H1 (cell line): ENCODE results near the gene ALDH3B1.
"Not testable (repeated sequence)": the region's sequence is repeated elsewhere in the genome, so short reads cannot be mapped to it uniquely, and the experiment has no call there.

Experiments
- POLR2AphosphoS5 ChIP-seq: IDR thresholded peaks from 2 replicates; pipeline ENCODE4 v1.6.1; 2011; ENCODE audit warnings: low read depth, low read length
- TF ChIP-seq, protein P1 (sequence below): IDR thresholded peaks from 2 replicates; pipeline ENCODE4 v1.6.1; 2012; ENCODE audit warnings: inconsistent platforms
- TF ChIP-seq, protein P2 (sequence below), 3 experiments: IDR thresholded peaks; 1 replicate in 2 of 3; 2 replicates in 1 of 3; pipeline versions ENCODE4 v1.5.1 to v1.6.1; 2011; ENCODE audit warnings: low read length in 3 of 3, mild to moderate bottlenecking in 3 of 3, inconsistent platforms in 2 of 3, low read depth in 1 of 3, moderate library complexity in 1 of 3; ENCODE audit not compliant: insufficient read depth in 1 of 3; ENCODE audit errors: control extremely low read depth in 1 of 3

DNA sequence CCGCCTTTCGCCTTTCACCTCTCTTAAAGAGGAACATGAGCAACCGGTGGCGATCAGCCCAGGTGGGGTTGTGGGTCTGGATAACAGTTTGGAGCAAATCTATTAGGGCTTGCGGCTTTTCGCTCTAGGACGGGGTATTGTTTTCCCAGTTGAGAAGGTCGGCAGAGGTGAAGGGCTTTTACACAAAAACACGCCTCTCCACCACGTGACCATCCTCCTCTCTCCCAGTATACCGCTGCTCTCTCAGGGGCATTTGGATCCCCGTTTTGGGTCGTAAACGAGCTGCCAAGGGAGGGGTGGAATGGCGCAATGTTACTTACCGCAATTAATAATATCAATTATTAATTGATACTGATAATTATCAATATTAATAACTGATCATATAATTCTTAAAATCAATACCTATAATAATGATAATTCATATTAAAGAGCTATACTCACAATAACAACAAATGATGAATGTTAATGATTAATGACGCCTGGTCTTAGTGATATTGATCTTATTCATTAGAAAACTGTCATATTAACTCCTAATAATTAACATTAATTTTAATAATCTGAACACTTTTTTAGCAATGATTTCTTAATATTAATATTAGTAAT, 27.8 kb upstream of the ALDH3B1 start:
- TF ChIP-seq, protein P1, sequence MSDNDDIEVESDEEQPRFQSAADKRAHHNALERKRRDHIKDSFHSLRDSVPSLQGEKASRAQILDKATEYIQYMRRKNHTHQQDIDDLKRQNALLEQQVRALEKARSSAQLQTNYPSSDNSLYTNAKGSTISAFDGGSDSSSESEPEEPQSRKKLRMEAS: not testable (repeated sequence)
- TF ChIP-seq, protein P2, sequence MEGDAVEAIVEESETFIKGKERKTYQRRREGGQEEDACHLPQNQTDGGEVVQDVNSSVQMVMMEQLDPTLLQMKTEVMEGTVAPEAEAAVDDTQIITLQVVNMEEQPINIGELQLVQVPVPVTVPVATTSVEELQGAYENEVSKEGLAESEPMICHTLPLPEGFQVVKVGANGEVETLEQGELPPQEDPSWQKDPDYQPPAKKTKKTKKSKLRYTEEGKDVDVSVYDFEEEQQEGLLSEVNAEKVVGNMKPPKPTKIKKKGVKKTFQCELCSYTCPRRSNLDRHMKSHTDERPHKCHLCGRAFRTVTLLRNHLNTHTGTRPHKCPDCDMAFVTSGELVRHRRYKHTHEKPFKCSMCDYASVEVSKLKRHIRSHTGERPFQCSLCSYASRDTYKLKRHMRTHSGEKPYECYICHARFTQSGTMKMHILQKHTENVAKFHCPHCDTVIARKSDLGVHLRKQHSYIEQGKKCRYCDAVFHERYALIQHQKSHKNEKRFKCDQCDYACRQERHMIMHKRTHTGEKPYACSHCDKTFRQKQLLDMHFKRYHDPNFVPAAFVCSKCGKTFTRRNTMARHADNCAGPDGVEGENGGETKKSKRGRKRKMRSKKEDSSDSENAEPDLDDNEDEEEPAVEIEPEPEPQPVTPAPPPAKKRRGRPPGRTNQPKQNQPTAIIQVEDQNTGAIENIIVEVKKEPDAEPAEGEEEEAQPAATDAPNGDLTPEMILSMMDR (IDR thresholded peaks at IDR 0.05; ENCODE audit: control extremely low read depth in 1 of 3, insufficient read depth in 1 of 3, low read depth in 1 of 3, low read length in 3 of 3): not testable (repeated sequence)
- not testable (repeated sequence) for TF ChIP-seq POLR2AphosphoS5
